Keratinocyte (primary cell): ENCODE measurements around the gene ZBTB21. TPM values are rescaled to one million over a fixed set of nuclear protein-coding genes. Genes with fewer than 3 reads are reported as not detected.

Experiments
- DNase-seq: peaks from one replicate; pipeline ENCODE4 v3.0.0-alpha.2; 2011; ENCODE audit warnings: low read depth, missing footprints, low spot score
- FAIRE-seq: peaks from 2 replicates; lab custom pipeline; 2011; peaks lifted over from hg19 to GRCh38; lab: Jason Lieb, UNC
- H2AFZ ChIP-seq: 2 replicates; pipeline ENCODE4 v1.6.0; 2012; ENCODE audit warnings: low read length, control low read depth, inconsistent platforms; ENCODE audit not compliant: control insufficient read depth
- H3K27ac ChIP-seq: 2 replicates; pipeline ENCODE4 v1.5.1; 2011; ENCODE audit warnings: low read length; ENCODE audit not compliant: control insufficient read depth, insufficient read depth
- H3K27me3 ChIP-seq: 3 replicates; pipeline ENCODE4 v1.6.0; 2011; ENCODE audit warnings: low read length; ENCODE audit not compliant: control insufficient read depth, insufficient read depth; ENCODE audit errors: extremely low read depth
- H3K36me3 ChIP-seq, 2 experiments: 2 replicates in 1 of 2; 3 replicates in 1 of 2; pipeline ENCODE4 v1.5.1; 2011; ENCODE audit warnings: low read length in 2 of 2, mild to moderate bottlenecking in 1 of 2; ENCODE audit not compliant: control insufficient read depth in 2 of 2, insufficient read depth in 2 of 2; ENCODE audit errors: extremely low read depth in 1 of 2
- H3K4me1 ChIP-seq: 3 replicates; pipeline ENCODE4 v1.5.1; 2011; ENCODE audit warnings: low read length; ENCODE audit not compliant: control insufficient read depth, insufficient read depth; ENCODE audit errors: extremely low read depth
- H3K4me2 ChIP-seq: 3 replicates; pipeline ENCODE4 v1.6.0; 2011; ENCODE audit warnings: low read depth, low read length; ENCODE audit not compliant: control insufficient read depth, insufficient read depth; ENCODE audit errors: extremely low read depth
- H3K4me3 ChIP-seq, 3 experiments: fragments of 200-600 bp in 1 of 3; sonication (generic) in 1 of 3; 2 replicates in 2 of 3; 3 replicates in 1 of 3; pipeline ENCODE4 v1.5.1; 2011 to 2016; ENCODE audit warnings: low read length in 3 of 3, mild to moderate bottlenecking in 3 of 3, control low read depth in 2 of 3, inconsistent platforms in 1 of 3, low read depth in 1 of 3, mixed read lengths in 1 of 3, mixed run types in 1 of 3, moderate library complexity in 1 of 3; ENCODE audit not compliant: control insufficient read depth in 2 of 3, insufficient read depth in 2 of 3; ENCODE audit errors: extremely low read depth in 1 of 3
- H3K79me2 ChIP-seq: 2 replicates; pipeline ENCODE4 v1.6.0; 2012; ENCODE audit warnings: low read length; ENCODE audit not compliant: control insufficient read depth, insufficient read depth
- H3K9ac ChIP-seq: 3 replicates; pipeline ENCODE4 v1.6.0; 2011; ENCODE audit warnings: low read length; ENCODE audit not compliant: control insufficient read depth, insufficient read depth; ENCODE audit errors: extremely low read depth
- H3K9me1 ChIP-seq: 3 replicates; pipeline ENCODE4 v1.6.0; 2011; ENCODE audit warnings: low read length; ENCODE audit not compliant: control insufficient read depth, insufficient read depth; ENCODE audit errors: extremely low read depth
- H3K9me3 ChIP-seq: 2 replicates; pipeline ENCODE4 v1.5.1; 2012; ENCODE audit warnings: low read depth, low read length; ENCODE audit not compliant: control insufficient read depth
- H4K20me1 ChIP-seq: 3 replicates; pipeline ENCODE4 v1.6.0; 2011; ENCODE audit warnings: low read length; ENCODE audit not compliant: control insufficient read depth, insufficient read depth; ENCODE audit errors: extremely low read depth
- EZH2 ChIP-seq: IDR thresholded peaks from one replicate; pipeline ENCODE4 v1.6.1; 2012; ENCODE audit warnings: inconsistent platforms, mild to moderate bottlenecking, low read length, moderate library complexity
- dilution Hi-C: fragments of 300-500 bp; cut with MboI; formaldehyde crosslinking; loops from one replicate; pipeline ENCODE4 v1.7.0; 2020; ENCODE audit warnings: low sequenced_read_pairs; ENCODE audit not compliant: extremely low pct_ligation_motif_present
- polyA plus RNA-seq, 5 experiments: library from polyadenylated mRNA; depleted of rRNA in 3 of 5; stranded (reverse) in 3 of 5; stranded (forward) in 1 of 5; unstranded in 1 of 5; fragments of >200 nt; gene quantifications; 1 replicate in 1 of 5; 2 replicates in 3 of 5; 3 replicates in 1 of 5; pipeline versions ENCODE4 v1.2.1 to v1.2.3, GENCODE V29; 2011 to 2012; ENCODE audit warnings: missing spikeins in 2 of 5, low read depth in 1 of 5, low replicate concordance in 1 of 5
- TF ChIP-seq, protein P1 (sequence below), 3 experiments: IDR thresholded peaks in 1 of 3; conservative IDR thresholded peaks in 1 of 3; optimal IDR thresholded peaks in 1 of 3; 2 replicates in 2 of 3; 3 replicates in 1 of 3; pipeline versions ENCODE3 to v1.5.1; 2011; ENCODE audit warnings: low read length in 3 of 3, mild to moderate bottlenecking in 3 of 3, moderate library complexity in 2 of 3, control low read depth in 1 of 3, inconsistent platforms in 1 of 3; ENCODE audit not compliant: insufficient read depth in 2 of 3; ENCODE audit errors: extremely low read depth in 1 of 3

Gene ZBTB21
- polyA plus RNA-seq, 1 donor (not counting 4 experiments of a cell fraction or from before 2014, with no cell fraction given), result 9.5 TPM

DNA sequence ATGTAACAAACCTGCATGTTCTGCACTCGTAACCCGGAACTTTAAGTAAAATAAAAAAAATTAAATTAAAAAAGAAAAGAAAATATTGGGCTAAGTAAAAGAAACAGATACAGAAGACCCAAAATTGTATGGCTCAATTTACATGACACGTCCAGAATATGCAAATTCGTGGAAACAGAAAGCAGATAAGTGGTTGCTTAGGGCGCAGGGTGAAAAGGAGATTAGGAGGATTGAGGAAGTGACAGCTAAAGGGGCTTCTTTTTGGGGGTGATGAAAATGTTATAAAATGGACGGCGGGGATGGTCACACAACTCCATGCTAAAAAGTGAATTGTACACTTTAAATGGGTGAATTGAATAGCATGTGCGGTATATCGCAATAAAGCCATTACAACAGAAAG lies 27.4 kb upstream of the ZBTB21 start:
- no peak overlapping the region for H3K9ac ChIP-seq
- no peaks in the 10 kb centered on the region for H3K79me2 ChIP-seq
- no peaks in the 10 kb centered on the region for H3K36me3 ChIP-seq
- H3K9me3 ChIP-seq, result no peaks in the 10 kb centered on the region
- no peak overlapping the region for H3K4me2 ChIP-seq
- FAIRE-seq, result no peak
- H3K9me1 ChIP-seq, result no peaks in the 10 kb centered on the region
- no peaks in the 10 kb centered on the region for H4K20me1 ChIP-seq
- TF ChIP-seq EZH2, result no peak
- TF ChIP-seq, protein P1, sequence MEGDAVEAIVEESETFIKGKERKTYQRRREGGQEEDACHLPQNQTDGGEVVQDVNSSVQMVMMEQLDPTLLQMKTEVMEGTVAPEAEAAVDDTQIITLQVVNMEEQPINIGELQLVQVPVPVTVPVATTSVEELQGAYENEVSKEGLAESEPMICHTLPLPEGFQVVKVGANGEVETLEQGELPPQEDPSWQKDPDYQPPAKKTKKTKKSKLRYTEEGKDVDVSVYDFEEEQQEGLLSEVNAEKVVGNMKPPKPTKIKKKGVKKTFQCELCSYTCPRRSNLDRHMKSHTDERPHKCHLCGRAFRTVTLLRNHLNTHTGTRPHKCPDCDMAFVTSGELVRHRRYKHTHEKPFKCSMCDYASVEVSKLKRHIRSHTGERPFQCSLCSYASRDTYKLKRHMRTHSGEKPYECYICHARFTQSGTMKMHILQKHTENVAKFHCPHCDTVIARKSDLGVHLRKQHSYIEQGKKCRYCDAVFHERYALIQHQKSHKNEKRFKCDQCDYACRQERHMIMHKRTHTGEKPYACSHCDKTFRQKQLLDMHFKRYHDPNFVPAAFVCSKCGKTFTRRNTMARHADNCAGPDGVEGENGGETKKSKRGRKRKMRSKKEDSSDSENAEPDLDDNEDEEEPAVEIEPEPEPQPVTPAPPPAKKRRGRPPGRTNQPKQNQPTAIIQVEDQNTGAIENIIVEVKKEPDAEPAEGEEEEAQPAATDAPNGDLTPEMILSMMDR (optimal IDR thresholded peaks at IDR 0.05 in 1 of 3, IDR thresholded peaks at IDR 0.05 in 1 of 3, conservative IDR thresholded peaks at IDR 0.05 in 1 of 3; ENCODE audit: extremely low read depth in 1 of 3, insufficient read depth in 2 of 3, low read length in 3 of 3), result no peak
- no peaks in the 10 kb centered on the region for H3K27me3 ChIP-seq
- H3K27ac ChIP-seq, result no peak overlapping the region
- no peak for DNase-seq
- peaks cover 34% of the 10 kb centered on the region for H3K4me1 ChIP-seq
- no peak overlapping the region for H2AFZ ChIP-seq
- H3K4me3 ChIP-seq, result no peak overlapping the region
- dilution Hi-C loops, result no loop called here

- no peaks in the 10 kb centered on the region for H3K9me3 ChIP-seq
- H3K4me1 ChIP-seq, result peaks cover 22% of the 10 kb centered on the region
- H3K9me1 ChIP-seq, result no peaks in the 10 kb centered on the region
- dilution Hi-C loops, result no loop called here
- no peak overlapping the region for H2AFZ ChIP-seq
- no peak for TF ChIP-seq EZH2
- TF ChIP-seq, protein P1 (optimal IDR thresholded peaks at IDR 0.05 in 1 of 3, IDR thresholded peaks at IDR 0.05 in 1 of 3, conservative IDR thresholded peaks at IDR 0.05 in 1 of 3; ENCODE audit: extremely low read depth in 1 of 3, insufficient read depth in 2 of 3, low read length in 3 of 3), result no peak
- H3K4me2 ChIP-seq, result no peak overlapping the region
- H3K9ac ChIP-seq, result no peak overlapping the region
- no peak overlapping the region for H3K27ac ChIP-seq
- FAIRE-seq (no peak), DNase-seq (no peak)
- no peaks in the 10 kb centered on the region for H4K20me1 ChIP-seq
- H3K27me3 ChIP-seq, result no peaks in the 10 kb centered on the region
- no peaks in the 10 kb centered on the region for H3K36me3 ChIP-seq
- H3K79me2 ChIP-seq, result no peaks in the 10 kb centered on the region
- H3K4me3 ChIP-seq, result no peak overlapping the region
Measured at GRCh38 chr21:42036313-42036712, 26.2 kb upstream of the ZBTB21 start.
